ENCODE measurements around the gene TEX53. TPM values are rescaled to one million over a fixed set of nuclear protein-coding genes. Genes with fewer than 3 reads are reported as not detected.

TEX53 gene
- total and polyA plus RNA-seq, 10 of the 15 experiments (the other 5 are each of a cell fraction or from before 2014, with no cell fraction given), result not detected

DNA sequence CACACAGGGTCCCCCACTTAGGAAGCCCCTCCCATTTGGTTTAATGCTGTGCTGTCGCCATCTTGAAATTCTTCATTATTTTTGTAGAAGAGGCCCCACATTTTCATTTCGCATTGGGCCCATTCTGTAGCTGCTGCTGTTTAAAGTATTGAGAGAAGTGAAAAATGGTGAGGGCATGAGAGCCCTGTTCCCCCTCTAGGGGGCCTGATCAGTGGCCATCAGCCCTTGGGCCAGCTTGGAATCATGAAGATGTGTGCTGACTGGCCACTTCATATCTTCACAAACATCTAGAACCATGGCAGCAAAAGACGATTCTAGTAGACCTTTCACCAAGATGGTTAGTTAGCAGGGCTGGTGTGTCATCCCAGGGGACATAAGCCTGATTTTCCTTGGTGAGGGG is 43.2 kb downstream of the TEX53 start (continued):
- TF ChIP-seq, protein P1, sequence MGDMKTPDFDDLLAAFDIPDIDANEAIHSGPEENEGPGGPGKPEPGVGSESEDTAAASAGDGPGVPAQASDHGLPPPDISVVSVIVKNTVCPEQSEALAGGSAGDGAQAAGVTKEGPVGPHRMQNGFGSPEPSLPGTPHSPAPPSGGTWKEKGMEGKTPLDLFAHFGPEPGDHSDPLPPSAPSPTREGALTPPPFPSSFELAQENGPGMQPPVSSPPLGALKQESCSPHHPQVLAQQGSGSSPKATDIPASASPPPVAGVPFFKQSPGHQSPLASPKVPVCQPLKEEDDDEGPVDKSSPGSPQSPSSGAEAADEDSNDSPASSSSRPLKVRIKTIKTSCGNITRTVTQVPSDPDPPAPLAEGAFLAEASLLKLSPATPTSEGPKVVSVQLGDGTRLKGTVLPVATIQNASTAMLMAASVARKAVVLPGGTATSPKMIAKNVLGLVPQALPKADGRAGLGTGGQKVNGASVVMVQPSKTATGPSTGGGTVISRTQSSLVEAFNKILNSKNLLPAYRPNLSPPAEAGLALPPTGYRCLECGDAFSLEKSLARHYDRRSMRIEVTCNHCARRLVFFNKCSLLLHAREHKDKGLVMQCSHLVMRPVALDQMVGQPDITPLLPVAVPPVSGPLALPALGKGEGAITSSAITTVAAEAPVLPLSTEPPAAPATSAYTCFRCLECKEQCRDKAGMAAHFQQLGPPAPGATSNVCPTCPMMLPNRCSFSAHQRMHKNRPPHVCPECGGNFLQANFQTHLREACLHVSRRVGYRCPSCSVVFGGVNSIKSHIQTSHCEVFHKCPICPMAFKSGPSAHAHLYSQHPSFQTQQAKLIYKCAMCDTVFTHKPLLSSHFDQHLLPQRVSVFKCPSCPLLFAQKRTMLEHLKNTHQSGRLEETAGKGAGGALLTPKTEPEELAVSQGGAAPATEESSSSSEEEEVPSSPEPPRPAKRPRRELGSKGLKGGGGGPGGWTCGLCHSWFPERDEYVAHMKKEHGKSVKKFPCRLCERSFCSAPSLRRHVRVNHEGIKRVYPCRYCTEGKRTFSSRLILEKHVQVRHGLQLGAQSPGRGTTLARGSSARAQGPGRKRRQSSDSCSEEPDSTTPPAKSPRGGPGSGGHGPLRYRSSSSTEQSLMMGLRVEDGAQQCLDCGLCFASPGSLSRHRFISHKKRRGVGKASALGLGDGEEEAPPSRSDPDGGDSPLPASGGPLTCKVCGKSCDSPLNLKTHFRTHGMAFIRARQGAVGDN (IDR thresholded peaks at IDR 0.05), result peak; percentile 41; the same call in 1 of the 2 replicates
- TF ChIP-seq KDM1A (IDR thresholded peaks at IDR 0.05; ENCODE audit: borderline replicate concordance), result no peak
- no peak for TF ChIP-seq KAT2A (conservative IDR thresholded peaks at IDR 0.05; ENCODE audit: control insufficient read depth, low read depth, low read length)
- TF ChIP-seq IRF4 (IDR thresholded peaks at IDR 0.05; ENCODE audit: low read depth, low read length), result no peak
- TF ChIP-seq ZNF24 (IDR thresholded peaks at IDR 0.05), result no peak
- TF ChIP-seq, protein P2, sequence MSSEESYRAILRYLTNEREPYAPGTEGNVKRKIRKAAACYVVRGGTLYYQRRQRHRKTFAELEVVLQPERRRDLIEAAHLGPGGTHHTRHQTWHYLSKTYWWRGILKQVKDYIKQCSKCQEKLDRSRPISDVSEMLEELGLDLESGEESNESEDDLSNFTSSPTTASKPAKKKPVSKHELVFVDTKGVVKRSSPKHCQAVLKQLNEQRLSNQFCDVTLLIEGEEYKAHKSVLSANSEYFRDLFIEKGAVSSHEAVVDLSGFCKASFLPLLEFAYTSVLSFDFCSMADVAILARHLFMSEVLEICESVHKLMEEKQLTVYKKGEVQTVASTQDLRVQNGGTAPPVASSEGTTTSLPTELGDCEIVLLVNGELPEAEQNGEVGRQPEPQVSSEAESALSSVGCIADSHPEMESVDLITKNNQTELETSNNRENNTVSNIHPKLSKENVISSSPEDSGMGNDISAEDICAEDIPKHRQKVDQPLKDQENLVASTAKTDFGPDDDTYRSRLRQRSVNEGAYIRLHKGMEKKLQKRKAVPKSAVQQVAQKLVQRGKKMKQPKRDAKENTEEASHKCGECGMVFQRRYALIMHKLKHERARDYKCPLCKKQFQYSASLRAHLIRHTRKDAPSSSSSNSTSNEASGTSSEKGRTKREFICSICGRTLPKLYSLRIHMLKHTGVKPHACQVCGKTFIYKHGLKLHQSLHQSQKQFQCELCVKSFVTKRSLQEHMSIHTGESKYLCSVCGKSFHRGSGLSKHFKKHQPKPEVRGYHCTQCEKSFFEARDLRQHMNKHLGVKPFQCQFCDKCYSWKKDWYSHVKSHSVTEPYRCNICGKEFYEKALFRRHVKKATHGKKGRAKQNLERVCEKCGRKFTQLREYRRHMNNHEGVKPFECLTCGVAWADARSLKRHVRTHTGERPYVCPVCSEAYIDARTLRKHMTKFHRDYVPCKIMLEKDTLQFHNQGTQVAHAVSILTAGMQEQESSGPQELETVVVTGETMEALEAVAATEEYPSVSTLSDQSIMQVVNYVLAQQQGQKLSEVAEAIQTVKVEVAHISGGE (CRISPR knock-in tag; IDR thresholded peaks at IDR 0.05), result no peak
- no peak for TF ChIP-seq BRCA1 (IDR thresholded peaks at IDR 0.05; ENCODE audit: low read depth, low read length)
- TF ChIP-seq EZH2 (IDR thresholded peaks at IDR 0.05; ENCODE audit: borderline replicate concordance, control insufficient read depth, low read depth, low read length), result no peak

All from GM12878 (cell line).